A549 treated with dexamethasone at 1 μM for 4 hours (cell line): ENCODE measurements around the gene FIGNL2. TPM values are rescaled to one million over a fixed set of nuclear protein-coding genes. Genes with fewer than 3 reads are reported as not detected.

Experiments
- total RNA-seq: library from RNA; stranded (reverse); fragments of 200-300 nt; extraction: Qiagen RNA extraction; gene quantifications from 5 replicates; pipeline ENCODE4 v1.2.3, GENCODE V29; 2022

Gene FIGNL2, protein sequence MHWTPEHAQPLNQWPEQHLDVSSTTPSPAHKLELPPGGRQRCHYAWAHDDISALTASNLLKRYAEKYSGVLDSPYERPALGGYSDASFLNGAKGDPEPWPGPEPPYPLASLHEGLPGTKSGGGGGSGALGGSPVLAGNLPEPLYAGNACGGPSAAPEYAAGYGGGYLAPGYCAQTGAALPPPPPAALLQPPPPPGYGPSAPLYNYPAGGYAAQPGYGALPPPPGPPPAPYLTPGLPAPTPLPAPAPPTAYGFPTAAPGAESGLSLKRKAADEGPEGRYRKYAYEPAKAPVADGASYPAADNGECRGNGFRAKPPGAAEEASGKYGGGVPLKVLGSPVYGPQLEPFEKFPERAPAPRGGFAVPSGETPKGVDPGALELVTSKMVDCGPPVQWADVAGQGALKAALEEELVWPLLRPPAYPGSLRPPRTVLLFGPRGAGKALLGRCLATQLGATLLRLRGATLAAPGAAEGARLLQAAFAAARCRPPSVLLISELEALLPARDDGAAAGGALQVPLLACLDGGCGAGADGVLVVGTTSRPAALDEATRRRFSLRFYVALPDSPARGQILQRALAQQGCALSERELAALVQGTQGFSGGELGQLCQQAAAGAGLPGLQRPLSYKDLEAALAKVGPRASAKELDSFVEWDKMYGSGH
- total RNA-seq = 0.15 to 0.31 TPM (median 0.21 TPM) in 5 replicates

DNA sequence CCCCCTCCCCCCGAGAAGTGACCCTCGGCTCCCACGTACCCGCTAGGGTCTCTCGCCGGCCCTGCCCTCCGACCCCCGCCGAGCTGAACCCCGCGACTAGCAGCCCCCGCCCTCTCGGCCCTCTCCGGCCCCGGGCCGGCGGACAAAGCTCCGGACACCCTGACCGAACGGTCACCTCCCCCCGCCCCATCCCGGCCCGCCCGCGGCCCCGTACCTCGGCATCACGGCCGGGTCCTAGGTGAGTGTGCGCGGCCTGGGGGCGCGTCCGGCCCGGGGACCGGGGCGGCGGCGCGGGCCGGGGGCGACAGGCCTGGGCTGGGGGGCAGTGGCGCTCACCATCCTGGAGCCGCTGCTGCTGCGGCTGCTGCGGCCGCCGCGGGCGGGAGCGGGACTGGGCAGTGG, at the start of gene FIGNL2:
FIGNL2 (minus strand) TSS at position 393 of the 402 bp plus-strand sequence. CDS start 26,305 bp downstream, outside the sequence.

DNA sequence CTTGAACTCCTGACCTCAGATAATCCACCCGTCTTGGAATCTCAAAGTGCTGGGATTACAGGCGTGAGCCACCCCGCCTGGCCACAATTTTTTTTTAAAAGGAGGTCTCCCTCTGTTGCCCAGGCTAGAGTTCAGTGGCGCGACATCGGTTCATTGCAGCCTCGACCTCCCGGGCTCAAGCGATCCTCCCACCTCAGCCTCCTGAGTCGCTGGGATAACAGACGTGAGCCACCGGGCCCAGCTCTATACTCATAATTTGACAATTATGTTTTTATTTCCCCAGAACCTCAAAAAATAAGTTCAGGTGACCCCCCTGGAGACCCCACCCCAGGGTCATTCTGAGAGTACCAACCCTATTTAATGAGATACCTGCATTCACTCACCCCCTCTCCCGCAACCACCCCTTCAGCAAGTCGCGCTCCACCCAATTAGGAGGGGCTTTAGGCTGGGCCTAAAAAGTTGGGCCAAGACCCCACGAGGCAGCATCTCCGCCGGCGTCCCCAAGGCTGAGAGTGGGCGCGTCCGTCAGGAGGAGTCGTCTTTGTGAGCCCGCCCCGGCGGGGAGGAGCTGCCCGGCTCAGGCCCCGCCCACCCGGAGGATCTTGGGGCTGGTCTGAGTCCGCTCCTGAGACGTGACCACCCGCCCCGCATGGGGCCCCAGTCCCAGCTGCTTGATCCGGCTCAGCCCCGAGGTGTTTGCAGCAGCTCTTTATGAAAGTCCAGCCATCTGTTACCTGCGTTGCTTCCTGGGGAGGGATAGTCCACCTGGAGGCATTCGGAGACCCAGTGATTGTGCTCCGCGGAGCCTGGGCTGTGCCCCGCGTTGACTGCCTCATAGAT, 39.2 kb upstream of the FIGNL2 start, which contains the start of gene ANKRD33:
ANKRD33 (plus strand) TSS at position 628 of the 840 bp plus-strand sequence; CDS start at position 712, 84 bp downstream.

Other genes starting within 250 kb of the FIGNL2 start
- 0.08 TPM in 1 of 5 replicates, not detected in the others for gene ANKRD33, start 39.4 kb upstream of the FIGNL2 start, total RNA-seq
- 0.07 to 0.18 TPM (median 0.11 TPM) in 5 replicates for gene ACVRL1, start 58.8 kb upstream of the FIGNL2 start, total RNA-seq
- 14.6 to 19.2 TPM (median 18.2 TPM) in 5 replicates for gene ACVR1B, start 103.0 kb upstream of the FIGNL2 start, total RNA-seq
- gene TAMALIN, start 158.2 kb upstream of the FIGNL2 start, total RNA-seq = 0.67 to 1.4 TPM (median 0.88 TPM) in 5 replicates
- gene NR4A1, start 202.7 kb upstream of the FIGNL2 start, total RNA-seq = 32.8 to 50.4 TPM (median 39.5 TPM) in 5 replicates
- gene ATG101, start 221.3 kb upstream of the FIGNL2 start, total RNA-seq = 78.4 to 97.5 TPM (median 90.3 TPM) in 5 replicates
- gene SMIM41, start 231.0 kb upstream of the FIGNL2 start, total RNA-seq = not detected in 5 replicates